ENCODE results near the gene GLT8D1.

GLT8D1 gene

DNA sequence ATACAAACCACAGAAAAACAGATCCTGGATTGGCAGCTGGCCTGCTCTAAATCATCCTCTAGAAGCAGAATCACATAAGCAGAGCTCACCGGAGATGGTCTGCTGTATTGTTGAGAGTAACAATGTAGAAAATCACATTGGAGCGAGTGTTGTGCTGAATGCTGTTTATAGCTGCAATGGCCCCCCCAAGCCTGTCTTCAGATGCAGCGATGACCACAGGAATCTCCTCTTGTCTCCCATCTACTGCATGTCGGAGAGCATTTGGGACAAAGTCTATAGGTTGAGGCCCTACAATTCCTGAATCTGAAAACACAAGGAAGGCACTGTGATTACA, 8.0 kb downstream of the GLT8D1 start:
- DNase-seq (ENCODE audit: low read depth), result no peak
- in situ Hi-C loops (cut with HindIII; ENCODE audit: low sequenced_read_pairs), result no loop called here

DNA sequence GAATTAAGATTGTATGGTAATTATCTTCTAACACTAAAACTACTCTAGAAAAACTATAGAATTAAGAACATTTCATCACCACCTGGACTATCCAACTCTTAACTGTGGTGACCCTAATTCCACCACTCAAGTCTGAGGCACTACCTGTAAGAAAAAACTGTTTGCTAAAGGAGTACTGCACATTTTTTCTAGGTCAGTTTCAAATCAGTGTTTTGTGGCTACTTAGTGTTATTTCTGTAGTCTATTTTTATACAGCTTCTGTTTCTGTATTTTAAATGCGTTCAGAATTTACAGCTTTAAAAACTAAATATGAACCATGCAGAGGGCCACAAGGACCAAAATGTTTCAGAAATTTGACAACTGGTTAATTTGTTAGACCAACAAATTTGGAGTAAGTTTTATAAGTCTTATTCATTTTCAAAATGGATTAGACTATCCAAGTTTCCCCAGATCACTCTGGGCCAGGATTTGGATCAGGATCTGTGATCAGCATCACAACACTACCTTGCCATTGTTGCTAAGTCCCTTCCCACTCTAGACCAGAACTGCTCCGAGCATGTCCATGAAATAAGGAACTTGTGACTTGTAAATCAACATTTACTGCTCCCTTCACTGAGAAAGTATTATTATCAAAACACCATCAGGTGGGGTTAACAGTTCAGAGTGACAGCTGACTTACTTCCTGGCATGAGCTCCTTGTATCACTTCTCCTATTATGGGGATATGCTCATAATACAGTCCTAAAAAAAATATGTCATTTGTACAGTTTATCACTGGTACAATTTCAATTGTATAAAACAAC, 8.6 kb downstream of the GLT8D1 start:
- TF ChIP-seq, protein P1, sequence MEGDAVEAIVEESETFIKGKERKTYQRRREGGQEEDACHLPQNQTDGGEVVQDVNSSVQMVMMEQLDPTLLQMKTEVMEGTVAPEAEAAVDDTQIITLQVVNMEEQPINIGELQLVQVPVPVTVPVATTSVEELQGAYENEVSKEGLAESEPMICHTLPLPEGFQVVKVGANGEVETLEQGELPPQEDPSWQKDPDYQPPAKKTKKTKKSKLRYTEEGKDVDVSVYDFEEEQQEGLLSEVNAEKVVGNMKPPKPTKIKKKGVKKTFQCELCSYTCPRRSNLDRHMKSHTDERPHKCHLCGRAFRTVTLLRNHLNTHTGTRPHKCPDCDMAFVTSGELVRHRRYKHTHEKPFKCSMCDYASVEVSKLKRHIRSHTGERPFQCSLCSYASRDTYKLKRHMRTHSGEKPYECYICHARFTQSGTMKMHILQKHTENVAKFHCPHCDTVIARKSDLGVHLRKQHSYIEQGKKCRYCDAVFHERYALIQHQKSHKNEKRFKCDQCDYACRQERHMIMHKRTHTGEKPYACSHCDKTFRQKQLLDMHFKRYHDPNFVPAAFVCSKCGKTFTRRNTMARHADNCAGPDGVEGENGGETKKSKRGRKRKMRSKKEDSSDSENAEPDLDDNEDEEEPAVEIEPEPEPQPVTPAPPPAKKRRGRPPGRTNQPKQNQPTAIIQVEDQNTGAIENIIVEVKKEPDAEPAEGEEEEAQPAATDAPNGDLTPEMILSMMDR (IDR thresholded peaks at IDR 0.05; ENCODE audit: low read depth, low read length, missing control alignments), result no peak
- no peak overlapping the region for H3K4me3 ChIP-seq (ENCODE audit: low read depth, low read length)
- no peak for DNase-seq (ENCODE audit: low read depth)
- in situ Hi-C loops (cut with HindIII; ENCODE audit: low sequenced_read_pairs), result no loop called here

More for the DNA sequence above, 8.0 kb downstream of the GLT8D1 start:
- no peak overlapping the region for H3K4me3 ChIP-seq (ENCODE audit: low read depth, low read length)
- TF ChIP-seq, protein P1 (IDR thresholded peaks at IDR 0.05; ENCODE audit: low read depth, low read length, missing control alignments), result no peak

DNA sequence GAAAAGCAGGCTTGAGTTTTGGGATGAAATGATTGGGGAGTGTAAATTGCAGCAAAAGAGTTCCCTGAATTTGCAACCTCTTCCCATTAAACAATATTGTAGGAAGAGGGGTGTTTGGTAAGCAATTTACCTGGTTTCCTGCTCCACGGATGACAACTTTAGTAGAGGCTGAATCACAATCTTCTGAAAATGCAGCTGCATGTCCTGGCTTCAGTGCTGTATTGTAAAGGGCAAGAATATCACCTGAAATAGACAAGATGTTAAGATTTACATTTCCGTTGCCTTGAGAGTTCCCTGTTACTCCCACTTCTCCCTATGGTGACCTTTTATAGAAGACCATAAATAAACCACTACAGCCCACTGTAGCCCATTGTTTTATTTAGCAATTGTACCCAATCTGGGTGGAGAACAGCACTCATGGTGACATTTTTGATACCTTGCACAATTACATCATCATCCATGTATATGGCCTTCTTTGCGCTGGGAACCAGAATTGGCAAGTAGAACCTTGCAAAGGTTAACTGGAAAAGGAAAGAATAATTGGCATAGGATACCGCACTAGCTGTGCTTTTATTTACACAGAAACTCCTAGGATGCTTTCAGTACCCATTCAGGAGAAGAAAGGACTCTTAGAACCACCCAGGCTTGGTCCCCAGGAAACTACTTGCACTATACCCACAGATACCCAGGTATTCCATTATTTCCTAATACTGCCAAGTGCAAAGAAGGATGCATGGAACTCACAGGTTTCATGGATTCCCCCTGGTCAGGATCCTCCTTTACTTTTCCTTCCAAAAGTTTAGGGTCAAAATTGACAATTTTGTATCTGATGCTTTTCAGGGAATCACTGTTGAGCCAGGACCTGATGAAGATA, 9.6 kb downstream of the GLT8D1 start:
- TF ChIP-seq, protein P1 (IDR thresholded peaks at IDR 0.05; ENCODE audit: low read depth, low read length, missing control alignments), result no peak
- in situ Hi-C loops (cut with HindIII; ENCODE audit: low sequenced_read_pairs), result no loop called here
- no peak for DNase-seq (ENCODE audit: low read depth)
- no peak overlapping the region for H3K4me3 ChIP-seq (ENCODE audit: low read depth, low read length)

DNA sequence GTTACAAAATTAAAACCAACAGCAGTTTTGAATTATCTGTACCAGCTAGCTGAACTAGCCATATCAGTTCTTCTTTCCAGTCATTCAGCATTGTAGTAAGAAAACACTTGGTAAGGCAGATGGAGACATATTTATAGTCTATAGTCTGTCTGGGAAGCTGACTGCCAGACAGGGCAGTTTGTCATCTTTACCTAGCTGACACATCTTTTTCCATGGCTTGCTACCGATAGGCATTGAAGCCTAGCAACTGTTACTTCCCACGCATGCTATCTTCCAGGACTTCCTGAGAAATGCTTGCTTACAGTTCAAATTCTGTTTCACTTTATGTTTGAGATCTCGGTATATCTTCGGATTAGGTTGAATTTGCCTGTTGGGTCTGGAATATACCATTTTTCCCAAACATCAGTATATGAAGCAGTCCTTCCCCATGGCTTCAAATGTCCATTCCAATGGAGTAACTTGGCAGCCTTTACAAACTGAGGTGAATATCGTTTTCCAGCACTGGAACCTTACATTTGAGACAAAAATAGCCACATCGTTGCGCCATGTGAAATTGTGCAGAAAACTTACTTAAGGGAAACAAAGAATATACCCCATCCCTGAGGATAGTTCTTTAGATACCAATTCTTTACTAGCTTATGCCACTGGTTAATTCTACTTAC, 10.9 kb downstream of the GLT8D1 start:
- H3K4me3 ChIP-seq (ENCODE audit: low read depth, low read length), result no peak overlapping the region
- TF ChIP-seq, protein P1 (IDR thresholded peaks at IDR 0.05; ENCODE audit: low read depth, low read length, missing control alignments), result no peak
- in situ Hi-C loops (cut with HindIII; ENCODE audit: low sequenced_read_pairs), result no loop called here

DNA sequence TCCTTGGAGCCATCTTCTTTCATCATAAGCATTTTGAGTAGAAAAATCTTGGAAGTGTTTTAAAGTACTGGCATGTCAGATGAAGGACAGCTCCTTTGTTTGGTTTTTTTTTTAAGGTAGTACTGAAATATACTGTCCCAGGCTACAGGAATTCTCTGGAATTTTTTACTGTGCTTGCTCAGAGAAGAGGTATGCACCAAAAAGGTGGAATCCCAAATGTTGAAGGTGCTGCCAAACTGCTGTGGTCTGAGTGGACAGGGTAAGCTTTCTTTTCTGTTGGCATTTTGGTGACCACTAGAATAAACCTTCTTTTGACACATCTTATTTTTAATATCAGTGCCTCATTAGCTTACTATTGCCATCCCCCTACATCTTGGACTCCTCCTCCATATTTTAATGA, 12.5 kb downstream of the GLT8D1 start:
- H3K4me3 ChIP-seq (ENCODE audit: low read depth, low read length), result no peak overlapping the region
- in situ Hi-C loops (cut with HindIII; ENCODE audit: low sequenced_read_pairs), result no loop called here
- TF ChIP-seq, protein P1 (IDR thresholded peaks at IDR 0.05; ENCODE audit: low read depth, low read length, missing control alignments), result no peak
- DNase-seq (ENCODE audit: low read depth), result no peak

More for the DNA sequence above, 10.9 kb downstream of the GLT8D1 start:
- DNase-seq (ENCODE audit: low read depth), result no peak

DNA sequence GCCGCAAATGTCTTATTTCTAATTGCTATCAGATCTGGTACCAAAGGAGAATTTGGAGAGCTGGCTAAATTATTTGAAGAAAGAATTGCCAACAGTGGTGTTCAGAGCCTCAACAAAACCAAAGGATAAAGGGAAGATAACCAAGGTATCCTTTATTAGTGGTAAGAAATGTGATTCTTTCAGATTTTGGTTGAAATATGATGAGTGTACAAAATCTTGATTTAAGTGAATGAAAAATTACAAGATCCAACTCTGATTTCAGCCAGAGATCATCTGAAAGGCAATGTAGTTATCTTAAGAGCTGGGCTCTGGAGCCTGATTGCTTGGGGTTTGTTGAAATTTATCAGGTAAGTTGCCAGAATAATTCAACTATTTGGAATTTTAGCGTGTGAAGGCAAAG, 15.0 kb downstream of the GLT8D1 start:
- H3K4me3 ChIP-seq (ENCODE audit: low read depth, low read length), result no peak overlapping the region
- DNase-seq (ENCODE audit: low read depth), result no peak
- in situ Hi-C loops (cut with HindIII; ENCODE audit: low sequenced_read_pairs), result no loop called here
- TF ChIP-seq, protein P1 (IDR thresholded peaks at IDR 0.05; ENCODE audit: low read depth, low read length, missing control alignments), result no peak
